Stimulated activated CD8-positive, alpha-beta memory T cell treated with anti-CD3 and anti-CD28 coated beads, Interleukin-15, amount 100 ng/mL, for 4 hours (primary cell): ENCODE results near the gene FHAD1.
"Not testable (repeated sequence)": the region's sequence is repeated elsewhere in the genome, so short reads cannot be mapped to it uniquely, and the experiment has no call there.

Experiments
- DNase-seq, 2 donors: peaks; one replicate each; pipeline ENCODE4 v3.0.0-alpha.2; 2020; ENCODE audit warnings: low read depth in 2 of 2

Gene FHAD1

GRCh38 chr1:15370781-15371520 is 123.9 kb downstream of the FHAD1 start:
- no peak for DNase-seq

- DNase-seq = no peak
Measured at GRCh38 chr1:15371610-15372545, 124.9 kb downstream of the FHAD1 start.

GRCh38 chr1:15378729-15379128 is 131.7 kb downstream of the FHAD1 start:
- no peak for DNase-seq

GRCh38 chr1:15379151-15379550 is 132.1 kb downstream of the FHAD1 start:
- not testable (repeated sequence) for DNase-seq

GRCh38 chr1:15380601-15381508 is 133.8 kb downstream of the FHAD1 start:
- no peak for DNase-seq

GRCh38 chr1:15381805-15382204 is 134.8 kb downstream of the FHAD1 start:
- no peak for DNase-seq

GRCh38 chr1:15382601-15383518 is 135.8 kb downstream of the FHAD1 start:
- no peak for DNase-seq

GRCh38 chr1:15383810-15384209 is 136.8 kb downstream of the FHAD1 start:
- DNase-seq = no peak

GRCh38 chr1:15384301-15384901 is 137.4 kb downstream of the FHAD1 start:
- DNase-seq = no peak

GRCh38 chr1:15385420-15385819 is 138.4 kb downstream of the FHAD1 start:
- DNase-seq = no peak

GRCh38 chr1:15386164-15386749 is 139.2 kb downstream of the FHAD1 start:
- DNase-seq = no peak

GRCh38 chr1:15388201-15388880 is 141.3 kb downstream of the FHAD1 start:
- no peak for DNase-seq

- DNase-seq = not testable (repeated sequence)
Measured at GRCh38 chr1:15389828-15390227, 142.8 kb downstream of the FHAD1 start.

- no peak for DNase-seq
Measured at GRCh38 chr1:15390667-15391066, 143.6 kb downstream of the FHAD1 start.

- DNase-seq = no peak
Measured at GRCh38 chr1:15391366-15391765, 144.3 kb downstream of the FHAD1 start.

- DNase-seq = no peak
Measured at GRCh38 chr1:15393475-15394257, 146.6 kb downstream of the FHAD1 start.

- no peak for DNase-seq
Measured at GRCh38 chr1:15394258-15394690, 147.3 kb downstream of the FHAD1 start.

- no peak for DNase-seq
Measured at GRCh38 chr1:15397236-15397635, 150.2 kb downstream of the FHAD1 start.
